Neural cell (in vitro differentiated cells): Measurements from ENCODE around the gene EEF1AKMT2.

ENCODE experiments used
- CTCF ChIP-seq: fragments of 450-650 bp; IDR thresholded peaks from 2 replicates; pipeline ENCODE4 v1.5.1; 2014; ENCODE audit warnings: antibody characterized with exemption, mild to moderate bottlenecking, moderate library complexity; ENCODE audit not compliant: poor library complexity, severe bottlenecking
- EP300 ChIP-seq: fragments of 450-650 bp; conservative IDR thresholded peaks from 2 replicates; pipeline ENCODE4 v1.6.1; 2014; ENCODE audit warnings: antibody characterized with exemption, mild to moderate bottlenecking, moderate library complexity; ENCODE audit not compliant: poor library complexity, severe bottlenecking
- REST ChIP-seq: IDR thresholded peaks from 2 replicates; pipeline ENCODE4 v1.6.1; 2012; ENCODE audit warnings: borderline replicate concordance

GRCh38 chr10:124708246-124708779 lies 83.4 kb downstream of the EEF1AKMT2 start:
- no peak for TF ChIP-seq EP300
- no peak for TF ChIP-seq CTCF
- TF ChIP-seq REST, result no peak
